ENCODE results near the gene VAPB.

- TF ChIP-seq CTCF (conservative IDR thresholded peaks at IDR 0.05) (no peak), ZFX (IDR thresholded peaks at IDR 0.05) (no peak)
These were observed 61.2 kb downstream of the VAPB start for GRCh38 chr20:58450254-58450653.

All from C4-2B (cell line).